SK-N-SH (cell line): ENCODE data around the gene PPP1R9A.

Source experiments
- CTCF ChIP-seq: fragments of 200-600 bp; sonication (generic); IDR thresholded peaks from 2 replicates; pipeline ENCODE4 v1.6.1; 2017; ENCODE audit warnings: antibody characterized with exemption, mild to moderate bottlenecking, moderate library complexity
- EP300 ChIP-seq, 2 experiments: IDR thresholded peaks; 2 replicates each; pipeline versions ENCODE4 v1.4.0 to v1.6.1; 2012; ENCODE audit warnings: borderline replicate concordance in 1 of 2, low read depth in 1 of 2, low read length in 1 of 2
- TCF12 ChIP-seq: IDR thresholded peaks from 2 replicates; pipeline ENCODE4 v1.4.0; 2012

DNA sequence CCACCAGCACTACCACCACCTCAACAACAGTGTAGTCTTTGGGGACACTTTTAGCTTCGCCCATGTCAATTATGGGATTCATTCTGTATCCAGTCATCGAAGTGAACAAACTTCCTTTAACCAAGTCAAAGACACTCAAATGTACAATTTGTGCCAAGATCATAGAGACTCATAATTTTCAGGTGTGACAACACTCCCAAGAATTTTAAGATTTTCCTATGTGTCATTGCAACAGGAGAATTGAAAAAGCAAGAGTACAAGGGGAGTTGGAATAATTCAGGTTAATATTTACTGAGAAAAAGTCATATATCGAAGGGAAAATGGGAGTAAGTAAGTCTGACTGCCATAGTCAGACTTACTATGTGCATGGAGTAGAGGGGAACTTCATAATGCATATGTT is 390.7 kb downstream of the PPP1R9A start:
- no peak for TF ChIP-seq EP300 (IDR thresholded peaks at IDR 0.05; ENCODE audit: borderline replicate concordance in 1 of 2, low read depth in 1 of 2, low read length in 1 of 2)
- TF ChIP-seq TCF12: no peak
- no peak for TF ChIP-seq CTCF
